ENCODE data around the gene PFN1.

Gene PFN1

GRCh38 chr17:4895657-4896331 is 52.5 kb downstream of the PFN1 start:
- DNase-seq = no peak
